GM12873 (cell line): Measurements from ENCODE around the gene IFNG-AS1.

Experiments
- TF ChIP-seq, protein P1 (sequence below): IDR thresholded peaks from 2 replicates; pipeline ENCODE4 v1.5.1; 2012; ENCODE audit warnings: low read depth, mild to moderate bottlenecking, moderate library complexity, low read length, control low read depth; ENCODE audit not compliant: insufficient read depth; ENCODE audit errors: missing control alignments

IFNG-AS1 gene

DNA sequence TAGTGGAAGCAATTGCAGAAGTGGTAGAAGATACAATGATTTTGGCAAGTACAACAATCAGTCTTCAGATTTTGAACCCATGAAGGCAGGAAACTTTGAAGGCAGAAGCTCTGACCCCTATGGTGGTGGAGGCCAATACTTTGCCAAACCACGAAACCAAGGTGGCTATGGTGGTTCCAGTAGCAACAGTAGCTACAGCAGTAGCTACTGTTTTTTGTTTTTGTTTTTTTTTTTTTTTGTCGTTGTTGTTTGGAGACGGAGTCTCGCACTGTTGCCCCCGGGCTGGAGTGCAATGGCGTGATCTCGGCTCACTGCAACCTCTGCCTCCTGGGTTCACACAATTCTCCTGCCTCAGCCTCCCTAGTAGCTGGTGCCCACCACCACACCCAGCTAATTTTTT lies 47.4 kb downstream of the IFNG-AS1 start:
- TF ChIP-seq, protein P1, sequence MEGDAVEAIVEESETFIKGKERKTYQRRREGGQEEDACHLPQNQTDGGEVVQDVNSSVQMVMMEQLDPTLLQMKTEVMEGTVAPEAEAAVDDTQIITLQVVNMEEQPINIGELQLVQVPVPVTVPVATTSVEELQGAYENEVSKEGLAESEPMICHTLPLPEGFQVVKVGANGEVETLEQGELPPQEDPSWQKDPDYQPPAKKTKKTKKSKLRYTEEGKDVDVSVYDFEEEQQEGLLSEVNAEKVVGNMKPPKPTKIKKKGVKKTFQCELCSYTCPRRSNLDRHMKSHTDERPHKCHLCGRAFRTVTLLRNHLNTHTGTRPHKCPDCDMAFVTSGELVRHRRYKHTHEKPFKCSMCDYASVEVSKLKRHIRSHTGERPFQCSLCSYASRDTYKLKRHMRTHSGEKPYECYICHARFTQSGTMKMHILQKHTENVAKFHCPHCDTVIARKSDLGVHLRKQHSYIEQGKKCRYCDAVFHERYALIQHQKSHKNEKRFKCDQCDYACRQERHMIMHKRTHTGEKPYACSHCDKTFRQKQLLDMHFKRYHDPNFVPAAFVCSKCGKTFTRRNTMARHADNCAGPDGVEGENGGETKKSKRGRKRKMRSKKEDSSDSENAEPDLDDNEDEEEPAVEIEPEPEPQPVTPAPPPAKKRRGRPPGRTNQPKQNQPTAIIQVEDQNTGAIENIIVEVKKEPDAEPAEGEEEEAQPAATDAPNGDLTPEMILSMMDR = no peak

DNA sequence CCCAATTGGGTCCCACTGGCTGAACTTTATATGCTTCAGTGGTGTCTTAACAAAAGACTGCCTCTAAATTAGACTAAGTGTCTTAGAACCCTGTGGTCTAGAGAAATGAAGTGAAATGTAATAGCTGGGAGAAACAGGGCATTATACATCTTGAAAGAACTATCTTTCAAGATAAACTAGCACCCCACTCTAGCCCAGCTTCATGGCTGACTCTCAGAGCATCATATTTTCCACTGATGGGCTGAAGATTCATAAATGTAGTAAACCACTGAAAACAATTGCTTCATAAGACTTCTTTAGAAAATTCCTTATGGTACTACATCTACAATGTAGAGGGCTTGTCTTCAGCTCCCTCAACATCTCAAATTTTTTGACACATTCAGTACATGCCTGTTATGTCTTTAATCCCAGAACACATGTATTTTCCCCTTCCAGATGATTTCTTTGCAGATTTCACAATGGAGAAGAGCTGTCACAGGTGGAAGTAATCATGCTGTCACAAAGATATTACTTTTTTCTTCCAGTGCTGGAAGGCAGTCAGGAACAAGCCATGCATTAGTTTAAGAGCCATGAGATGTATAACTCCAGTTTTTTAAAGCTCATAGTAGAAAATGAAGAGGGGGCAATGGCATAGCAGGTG lies 48.5 kb downstream of the IFNG-AS1 start:
- TF ChIP-seq, protein P1 = no peak

DNA sequence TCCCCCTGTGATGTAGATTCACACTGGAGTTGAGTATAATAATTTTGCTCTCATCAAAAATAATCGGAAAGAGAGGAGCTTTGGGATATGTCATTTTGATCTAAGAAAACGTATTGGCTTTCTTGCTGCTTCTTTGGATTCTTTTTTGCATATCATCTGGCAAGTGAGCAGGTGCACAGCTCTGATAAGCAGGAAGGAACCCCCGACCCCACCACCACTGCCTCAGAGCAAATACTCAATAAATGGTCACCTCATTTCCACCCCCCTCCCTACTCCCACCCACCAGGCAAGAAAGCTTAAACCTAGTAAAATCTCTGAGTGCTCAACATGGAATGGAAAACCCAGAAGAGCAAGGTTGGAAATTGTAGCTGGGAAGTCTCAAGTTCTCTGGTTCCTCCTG lies 49.4 kb downstream of the IFNG-AS1 start:
- TF ChIP-seq, protein P1 = no peak

DNA sequence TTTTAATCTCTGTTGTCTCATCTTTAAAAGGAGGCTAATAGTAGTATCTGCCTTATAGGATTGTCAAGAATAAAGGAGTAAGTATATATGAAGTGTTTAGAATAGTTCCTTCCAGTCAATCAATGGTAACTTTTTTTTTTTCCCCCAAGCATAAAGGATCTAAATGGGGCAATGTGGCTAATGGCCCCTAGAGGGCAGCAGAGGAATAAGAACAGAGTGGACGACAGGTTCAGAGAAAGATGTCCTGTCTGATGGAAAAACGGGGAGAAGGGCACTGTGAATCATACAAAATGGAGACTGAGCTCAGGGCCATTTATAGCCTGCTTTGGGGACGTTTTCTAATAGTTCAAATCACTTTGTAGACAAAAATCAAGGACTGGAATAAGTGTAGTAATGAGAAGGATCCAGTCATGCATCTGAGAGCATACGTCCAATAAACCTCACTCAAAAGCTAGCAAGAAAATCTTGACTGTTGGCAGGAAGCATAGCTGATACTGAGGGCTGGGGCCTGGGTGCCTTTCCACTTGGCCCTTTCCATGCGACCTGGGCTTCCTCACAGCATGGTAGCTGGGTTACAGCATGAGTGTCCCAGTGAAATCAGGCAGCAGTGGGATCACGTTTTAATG lies 51.3 kb downstream of the IFNG-AS1 start:
- TF ChIP-seq, protein P1 = peak; percentile 78

DNA sequence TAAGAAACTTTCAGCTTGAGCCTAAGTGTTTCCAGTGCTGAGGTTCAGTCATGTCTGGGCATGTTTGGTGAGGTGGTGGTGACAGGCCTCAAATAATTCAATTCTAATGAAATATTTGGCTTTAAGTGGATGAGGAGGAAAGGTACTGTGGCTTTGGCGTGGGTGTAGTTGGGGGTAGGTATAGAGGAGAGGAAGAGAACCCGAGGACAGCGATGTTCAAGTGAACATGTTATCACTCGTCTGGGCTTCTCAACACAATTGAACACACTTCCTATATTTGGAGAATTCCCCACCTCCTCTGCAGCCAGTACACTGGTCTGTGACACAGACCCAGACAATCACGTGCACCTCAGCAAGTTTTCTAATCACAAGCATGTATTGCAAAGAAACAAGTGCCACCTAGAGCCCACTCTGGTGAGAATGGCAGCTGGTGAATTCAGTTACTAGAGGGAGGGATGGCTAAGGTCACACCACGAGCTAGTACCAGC lies 53.0 kb downstream of the IFNG-AS1 start:
- TF ChIP-seq, protein P1 = peak; percentile 42

DNA sequence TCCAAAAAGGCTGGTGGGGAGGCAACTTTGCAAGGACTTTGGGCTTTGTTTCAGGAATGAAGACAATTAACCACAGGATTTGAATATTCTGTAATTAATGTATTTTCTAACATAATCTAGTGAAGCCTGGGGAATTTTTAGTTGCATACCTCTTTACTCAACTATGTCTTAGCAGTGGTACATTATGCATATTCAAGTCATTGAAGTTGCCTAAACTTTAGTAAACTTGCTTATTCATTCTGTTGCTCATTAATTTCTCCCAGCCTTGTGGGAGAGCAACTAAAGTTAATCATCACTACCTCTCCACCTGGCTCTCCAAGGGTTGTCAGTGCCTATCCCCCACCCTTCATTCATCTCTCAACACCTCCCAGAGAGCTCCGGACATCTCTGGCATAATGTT lies 54.2 kb downstream of the IFNG-AS1 start:
- TF ChIP-seq, protein P1 = no peak

DNA sequence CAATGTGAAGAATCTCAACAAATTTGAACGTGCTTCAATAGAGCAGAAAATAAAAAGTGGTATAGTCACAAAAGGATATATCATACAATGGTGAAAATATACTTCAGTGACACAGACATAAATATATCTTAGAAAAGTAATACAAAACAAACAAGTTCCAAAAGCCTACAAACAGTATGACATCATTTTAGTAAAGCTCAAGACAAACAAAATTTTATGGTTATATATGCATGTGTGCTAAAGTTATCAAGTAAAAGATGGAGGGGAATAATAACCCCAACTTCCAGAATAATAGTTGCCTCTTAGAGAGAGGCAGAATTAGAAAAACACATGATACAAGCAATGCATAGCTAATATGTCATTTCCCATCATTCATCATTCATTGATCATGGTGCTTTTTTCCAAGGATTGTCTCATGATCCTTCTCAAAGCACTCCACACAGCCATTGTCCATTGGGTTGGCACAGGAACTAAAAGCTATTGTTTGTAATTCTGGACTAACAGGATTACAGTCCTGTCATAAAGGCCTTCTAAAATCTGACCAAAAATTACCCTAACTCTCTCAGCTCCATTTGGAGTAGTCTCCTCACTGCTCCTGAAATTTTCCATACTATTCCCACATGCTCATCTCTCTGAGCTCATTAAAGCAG lies 59.5 kb downstream of the IFNG-AS1 start:
- TF ChIP-seq, protein P1 = no peak
